ENCODE data around the gene RFNG.
A peak's percentile ranks its signal among the peaks of the same experiment; 100 is the strongest.

The RFNG gene

DNA sequence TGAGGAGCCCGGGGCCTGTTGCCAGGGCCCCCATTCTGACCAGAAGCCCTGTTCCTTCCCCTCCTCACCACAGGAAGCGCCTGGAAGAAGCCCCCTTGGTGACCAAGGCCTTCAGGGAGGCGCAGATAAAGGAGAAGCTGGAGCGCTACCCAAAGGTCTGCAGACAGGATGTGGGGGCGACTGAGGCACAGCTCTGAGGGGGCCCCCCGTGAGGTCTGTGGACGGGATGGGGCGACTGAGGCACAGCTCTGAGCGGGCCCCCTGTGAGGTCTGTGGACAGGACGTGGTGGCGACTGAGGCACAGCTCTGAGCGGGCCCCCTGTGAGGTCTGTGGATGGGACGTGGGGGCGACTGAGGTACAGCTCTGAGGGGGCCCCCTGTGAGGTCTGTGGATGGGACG, 42.2 kb downstream of the RFNG start:
- Histone ChIP-seq H2BK5ac (ENCODE audit: low read depth, low read length, poor library complexity) (no peak overlapping the region), H3K18ac (ENCODE audit: low read length) (no peak overlapping the region), H3K27ac (ENCODE audit: low read depth, low read length) (no peak overlapping the region), H4K8ac (ENCODE audit: low read depth, low read length) (no peak overlapping the region), H3K9me3 (ENCODE audit: insufficient read depth, low read depth, low read length) (peaks cover 5% of the 10 kb centered on the region), H4K12ac (ENCODE audit: low read depth, low read length) (no peak overlapping the region), H3K4me1 (ENCODE audit: control insufficient read depth in 1 of 2, insufficient read depth in 2 of 2, low read length in 2 of 2) (peaks cover 31 to 39% of the 10 kb centered on the region in 2 experiments), H2BK120ac (ENCODE audit: insufficient read depth, low read length, poor library complexity) (no peak overlapping the region), H3K27me3 (ENCODE audit: insufficient read depth, low read length) (no peaks in the 10 kb centered on the region), H2BK12ac (ENCODE audit: low read length) (no peak overlapping the region), H3K36me3 (ENCODE audit: control insufficient read depth in 1 of 2, insufficient read depth in 2 of 2, low read length in 2 of 2) (peaks cover 6 to 9% of the 10 kb centered on the region in 2 experiments), H3K14ac (ENCODE audit: low read length) (no peak overlapping the region), H3K23ac (ENCODE audit: low read length) (no peak overlapping the region), H2AK5ac (ENCODE audit: low read length) (no peak overlapping the region), H3K4me2 (ENCODE audit: low read length) (no peak overlapping the region), H3K4me3 (ENCODE audit: low read depth, low read length) (no peak overlapping the region), H3K9ac (ENCODE audit: low read length) (no peak overlapping the region), H3K79me2 (ENCODE audit: control insufficient read depth, insufficient read depth, low read length, poor library complexity) (peaks cover 4% of the 10 kb centered on the region), H4K91ac (ENCODE audit: low read depth, low read length) (no peak overlapping the region), H2AFZ (ENCODE audit: insufficient read depth, low read length, poor library complexity) (no peak overlapping the region), H3K4ac (ENCODE audit: low read depth, low read length) (no peak overlapping the region), H3K79me1 (ENCODE audit: low read length) (peaks cover 27% of the 10 kb centered on the region)
- no peak for DNase-seq
- WGBS (ENCODE audit: extremely low coverage, insufficient coverage, insufficient read length): no CpG with 5 or more reads among the region's 15 CpGs

DNA sequence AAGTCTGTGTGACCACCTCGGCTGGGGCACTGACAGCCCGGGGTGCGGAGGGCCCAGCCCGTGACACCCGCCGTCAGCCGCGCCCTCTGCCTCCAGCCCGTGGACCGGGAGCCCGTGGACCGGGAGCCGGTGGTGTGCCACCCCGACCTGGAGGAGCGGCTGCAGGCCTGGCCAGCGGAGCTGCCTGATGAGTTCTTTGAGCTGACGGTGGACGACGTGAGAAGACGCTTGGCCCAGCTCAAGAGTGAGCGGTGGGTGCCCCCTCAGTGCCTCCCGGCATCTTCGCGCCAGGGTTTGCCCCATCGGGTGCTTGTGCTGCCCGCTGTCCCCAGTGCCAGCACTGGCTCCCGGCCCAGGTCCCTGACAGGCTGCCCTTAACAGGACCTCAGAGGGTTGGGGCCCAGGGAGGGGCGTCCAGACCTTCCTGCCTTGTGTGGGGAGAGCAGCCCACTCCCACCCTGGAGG, 42.6 kb downstream of the RFNG start:
- no peak for DNase-seq
- Histone ChIP-seq H3K4ac (ENCODE audit: low read depth, low read length) (no peak overlapping the region), H2AFZ (ENCODE audit: insufficient read depth, low read length, poor library complexity) (no peak overlapping the region), H4K91ac (ENCODE audit: low read depth, low read length) (peak overlapping the region; percentile 14), H3K9ac (ENCODE audit: low read length) (no peak overlapping the region), H3K18ac (ENCODE audit: low read length) (no peak overlapping the region), H3K4me3 (ENCODE audit: low read depth, low read length) (no peak overlapping the region), H3K4me1 (ENCODE audit: control insufficient read depth in 1 of 2, insufficient read depth in 2 of 2, low read length in 2 of 2) (peaks cover 36 to 43% of the 10 kb centered on the region in 2 experiments), H4K8ac (ENCODE audit: low read depth, low read length) (no peak overlapping the region), H2BK120ac (ENCODE audit: insufficient read depth, low read length, poor library complexity) (no peak overlapping the region), H3K27ac (ENCODE audit: low read depth, low read length) (no peak overlapping the region), H3K79me1 (ENCODE audit: low read length) (peaks cover 31% of the 10 kb centered on the region), H3K9me3 (ENCODE audit: insufficient read depth, low read depth, low read length) (peaks cover 5% of the 10 kb centered on the region), H3K27me3 (ENCODE audit: insufficient read depth, low read length) (no peaks in the 10 kb centered on the region), H2AK5ac (ENCODE audit: low read length) (no peak overlapping the region), H4K12ac (ENCODE audit: low read depth, low read length) (no peak overlapping the region), H3K14ac (ENCODE audit: low read length) (no peak overlapping the region), H3K36me3 (ENCODE audit: control insufficient read depth in 1 of 2, insufficient read depth in 2 of 2, low read length in 2 of 2) (peaks cover 3 to 9% of the 10 kb centered on the region in 2 experiments), H3K79me2 (ENCODE audit: control insufficient read depth, insufficient read depth, low read length, poor library complexity) (peaks cover 8% of the 10 kb centered on the region), H2BK12ac (ENCODE audit: low read length) (no peak overlapping the region), H2BK5ac (ENCODE audit: low read depth, low read length, poor library complexity) (no peak overlapping the region), H3K4me2 (ENCODE audit: low read length) (no peak overlapping the region), H3K23ac (ENCODE audit: low read length) (no peak overlapping the region)
- no CpG with 5 or more reads among the region's 28 CpGs for WGBS (ENCODE audit: extremely low coverage, insufficient coverage, insufficient read length)

DNA sequence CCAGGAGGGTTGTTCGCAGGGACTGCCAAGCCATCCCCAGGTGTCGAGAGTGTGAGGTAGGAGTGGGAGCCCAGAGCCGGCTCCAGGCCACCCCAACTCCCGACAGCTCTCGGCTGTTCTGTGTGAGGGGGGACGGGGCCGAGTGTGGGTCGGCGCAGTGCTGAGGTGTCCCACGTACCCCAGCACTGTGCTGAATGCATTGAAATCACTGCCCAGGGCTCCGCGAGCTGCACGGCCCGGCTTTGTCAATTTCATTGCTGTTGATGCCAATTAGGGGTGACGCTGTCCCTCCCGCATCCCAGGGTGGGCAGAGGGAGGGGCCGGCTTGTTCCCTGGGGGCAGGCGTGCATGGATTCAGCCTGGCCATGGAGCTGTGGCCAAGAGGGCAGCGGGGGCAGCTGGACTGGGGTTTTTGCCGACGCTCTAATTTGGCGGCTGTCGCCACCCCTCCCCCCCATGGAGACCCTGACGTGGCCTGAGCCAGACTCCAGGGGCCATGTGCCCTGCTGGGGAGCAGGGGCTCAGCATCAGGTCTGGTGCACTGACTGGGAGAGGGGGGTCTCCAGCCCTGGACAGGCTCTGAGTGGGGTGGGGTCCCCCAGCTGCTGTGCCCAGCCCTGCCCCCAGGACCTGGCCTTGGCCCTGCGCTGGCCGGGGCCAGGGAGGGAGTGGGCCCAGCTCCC, 43.2 kb downstream of the RFNG start:
- H3K79me2 ChIP-seq (ENCODE audit: control insufficient read depth, insufficient read depth, low read length, poor library complexity): peaks cover 8% of the 10 kb centered on the region
- H4K12ac ChIP-seq (ENCODE audit: low read depth, low read length): no peak overlapping the region
- DNase-seq: no peak
- peak overlapping the region; percentile 5 for H2BK12ac ChIP-seq (ENCODE audit: low read length)
- no peak overlapping the region for H3K4me2 ChIP-seq (ENCODE audit: low read length)
- peak overlapping the region; percentile 44 for H2AK5ac ChIP-seq (ENCODE audit: low read length)
- no peak overlapping the region for H3K9ac ChIP-seq (ENCODE audit: low read length)
- H3K4me1 ChIP-seq (ENCODE audit: control insufficient read depth in 1 of 2, insufficient read depth in 2 of 2, low read length in 2 of 2): peaks cover 34 to 43% of the 10 kb centered on the region in 2 experiments
- H2BK120ac ChIP-seq (ENCODE audit: insufficient read depth, low read length, poor library complexity): no peak overlapping the region
- H3K36me3 ChIP-seq (ENCODE audit: control insufficient read depth in 1 of 2, insufficient read depth in 2 of 2, low read length in 2 of 2): peaks cover 3 to 9% of the 10 kb centered on the region in 2 experiments
- no peak overlapping the region for H3K4me3 ChIP-seq (ENCODE audit: low read depth, low read length)
- H3K4ac ChIP-seq (ENCODE audit: low read depth, low read length): no peak overlapping the region
- H3K9me3 ChIP-seq (ENCODE audit: insufficient read depth, low read depth, low read length): peaks cover 5% of the 10 kb centered on the region
- H3K27ac ChIP-seq (ENCODE audit: low read depth, low read length): no peak overlapping the region
- H4K91ac ChIP-seq (ENCODE audit: low read depth, low read length): peak overlapping the region; percentile 14
- no peak overlapping the region for H2AFZ ChIP-seq (ENCODE audit: insufficient read depth, low read length, poor library complexity)
- peak overlapping the region; percentile 25 for H3K18ac ChIP-seq (ENCODE audit: low read length)
- no peak overlapping the region for H3K23ac ChIP-seq (ENCODE audit: low read length)
- H4K8ac ChIP-seq (ENCODE audit: low read depth, low read length): no peak overlapping the region
- WGBS (ENCODE audit: extremely low coverage, insufficient coverage, insufficient read length): no CpG with 5 or more reads among the region's 26 CpGs
- H3K14ac ChIP-seq (ENCODE audit: low read length): no peak overlapping the region
- no peak overlapping the region for H2BK5ac ChIP-seq (ENCODE audit: low read depth, low read length, poor library complexity)
- peaks cover 31% of the 10 kb centered on the region for H3K79me1 ChIP-seq (ENCODE audit: low read length)
- no peaks in the 10 kb centered on the region for H3K27me3 ChIP-seq (ENCODE audit: insufficient read depth, low read length)

DNA sequence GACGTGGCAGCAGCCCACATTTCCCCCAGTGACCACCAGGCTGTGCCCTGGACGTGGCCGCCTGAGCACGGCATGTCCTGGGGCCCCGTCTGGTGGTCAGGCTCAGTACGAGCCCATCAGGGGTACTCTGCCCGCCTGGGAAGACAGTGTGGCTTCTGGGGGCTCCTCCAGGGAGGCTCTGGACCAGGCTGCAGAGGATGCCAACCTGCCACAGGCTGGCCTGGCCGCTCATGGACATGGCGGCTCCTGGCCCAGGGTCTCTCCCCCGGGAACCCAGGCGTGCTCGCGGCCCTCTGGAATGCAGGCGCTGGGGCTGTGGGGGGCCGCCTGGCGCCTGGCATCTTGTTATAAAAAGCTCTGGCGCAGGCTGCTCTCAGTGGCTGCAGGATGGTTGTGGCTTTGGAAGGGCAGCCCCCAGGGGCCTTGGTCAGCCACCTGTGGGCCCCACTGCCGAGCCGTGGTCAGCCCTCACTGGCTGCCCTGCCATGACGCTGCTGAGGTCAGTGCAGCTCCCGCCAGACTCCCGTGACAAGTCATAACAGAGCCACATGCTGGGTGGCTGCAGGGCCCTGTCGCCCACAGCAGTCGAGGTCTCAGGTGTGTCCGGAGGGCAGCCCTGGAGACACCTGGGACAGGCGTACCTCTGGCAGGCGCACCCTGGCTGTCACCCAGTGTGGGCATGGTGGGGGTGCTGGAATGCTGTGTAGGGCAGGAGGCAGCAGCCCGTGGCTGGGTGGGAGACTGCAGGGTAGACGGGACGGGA, 43.9 kb downstream of the RFNG start:
- Histone ChIP-seq H3K9ac (ENCODE audit: low read length) (peak overlapping the region; percentile 20), H3K4me1 (ENCODE audit: control insufficient read depth in 1 of 2, insufficient read depth in 2 of 2, low read length in 2 of 2) (peaks cover 35 to 44% of the 10 kb centered on the region in 2 experiments), H3K14ac (ENCODE audit: low read length) (peak overlapping the region; percentile 16), H3K79me2 (ENCODE audit: control insufficient read depth, insufficient read depth, low read length, poor library complexity) (peaks cover 8% of the 10 kb centered on the region), H3K4me2 (ENCODE audit: low read length) (no peak overlapping the region), H3K27me3 (ENCODE audit: insufficient read depth, low read length) (no peaks in the 10 kb centered on the region), H3K4ac (ENCODE audit: low read depth, low read length) (no peak overlapping the region), H3K4me3 (ENCODE audit: low read depth, low read length) (no peak overlapping the region), H2BK120ac (ENCODE audit: insufficient read depth, low read length, poor library complexity) (no peak overlapping the region), H2AK5ac (ENCODE audit: low read length) (peak overlapping the region; percentile 34), H3K9me3 (ENCODE audit: insufficient read depth, low read depth, low read length) (peaks cover 5% of the 10 kb centered on the region), H3K23ac (ENCODE audit: low read length) (no peak overlapping the region), H4K8ac (ENCODE audit: low read depth, low read length) (no peak overlapping the region), H3K36me3 (ENCODE audit: control insufficient read depth in 1 of 2, insufficient read depth in 2 of 2, low read length in 2 of 2) (peaks cover 3 to 9% of the 10 kb centered on the region in 2 experiments), H3K18ac (ENCODE audit: low read length) (peak overlapping the region; percentile 25), H4K12ac (ENCODE audit: low read depth, low read length) (no peak overlapping the region), H4K91ac (ENCODE audit: low read depth, low read length) (peak overlapping the region; percentile 58), H2BK5ac (ENCODE audit: low read depth, low read length, poor library complexity) (no peak overlapping the region), H3K27ac (ENCODE audit: low read depth, low read length) (no peak overlapping the region), H2BK12ac (ENCODE audit: low read length) (peak overlapping the region; percentile 5), H3K79me1 (ENCODE audit: low read length) (peaks cover 34% of the 10 kb centered on the region), H2AFZ (ENCODE audit: insufficient read depth, low read length, poor library complexity) (no peak overlapping the region)
- no CpG with 5 or more reads among the region's 30 CpGs for WGBS (ENCODE audit: extremely low coverage, insufficient coverage, insufficient read length)
- peak; percentile 78 to 86 for DNase-seq

Measured in trophoblast cell (in vitro differentiated cells and primary cell).